Gastrocnemius medialis (tissue), 4 donors: ENCODE data around the gene CALN1.

Experiments
- POLR2A ChIP-seq, 2 donors: fragments of 450-650 bp; IDR thresholded peaks; one replicate each; pipeline ENCODE4 v1.6.1; 2017; ENCODE audit warnings: antibody characterized with exemption in 2 of 2, mild to moderate bottlenecking in 2 of 2, moderate library complexity in 2 of 2
- TF ChIP-seq, protein P1 (sequence below), 5 experiments: fragments of 450-650 bp in 3 of 5; fragments of 200-600 bp in 2 of 5; sonication (generic) in 2 of 5; IDR thresholded peaks in 4 of 5; conservative IDR thresholded peaks in 1 of 5; 1 replicate in 4 of 5; 2 replicates in 1 of 5; pipeline ENCODE4 v1.5.1; 2016 to 2019; ENCODE audit warnings: antibody characterized with exemption in 5 of 5, mild to moderate bottlenecking in 3 of 5, moderate library complexity in 3 of 5

DNA sequence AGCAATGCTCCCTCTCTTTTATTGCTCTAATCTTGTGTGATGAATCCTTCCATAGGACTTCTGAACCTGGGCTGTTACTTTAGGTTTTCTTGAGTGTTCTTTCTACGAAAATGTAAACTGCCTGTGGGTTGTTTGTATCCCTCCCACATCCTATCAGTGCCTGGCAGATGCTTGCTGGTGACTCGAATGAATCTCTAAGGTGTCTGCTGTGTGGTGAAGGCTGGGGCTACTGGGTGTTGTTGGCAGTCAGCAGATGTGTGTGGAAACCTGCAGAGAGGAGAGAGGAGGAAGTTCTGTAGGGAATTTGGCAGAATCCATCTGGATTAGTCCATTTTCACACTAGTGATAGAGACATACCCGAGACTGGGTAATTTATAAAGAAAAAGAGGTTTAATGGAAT, 639.4 kb downstream of the CALN1 start:
- TF ChIP-seq, protein P1, sequence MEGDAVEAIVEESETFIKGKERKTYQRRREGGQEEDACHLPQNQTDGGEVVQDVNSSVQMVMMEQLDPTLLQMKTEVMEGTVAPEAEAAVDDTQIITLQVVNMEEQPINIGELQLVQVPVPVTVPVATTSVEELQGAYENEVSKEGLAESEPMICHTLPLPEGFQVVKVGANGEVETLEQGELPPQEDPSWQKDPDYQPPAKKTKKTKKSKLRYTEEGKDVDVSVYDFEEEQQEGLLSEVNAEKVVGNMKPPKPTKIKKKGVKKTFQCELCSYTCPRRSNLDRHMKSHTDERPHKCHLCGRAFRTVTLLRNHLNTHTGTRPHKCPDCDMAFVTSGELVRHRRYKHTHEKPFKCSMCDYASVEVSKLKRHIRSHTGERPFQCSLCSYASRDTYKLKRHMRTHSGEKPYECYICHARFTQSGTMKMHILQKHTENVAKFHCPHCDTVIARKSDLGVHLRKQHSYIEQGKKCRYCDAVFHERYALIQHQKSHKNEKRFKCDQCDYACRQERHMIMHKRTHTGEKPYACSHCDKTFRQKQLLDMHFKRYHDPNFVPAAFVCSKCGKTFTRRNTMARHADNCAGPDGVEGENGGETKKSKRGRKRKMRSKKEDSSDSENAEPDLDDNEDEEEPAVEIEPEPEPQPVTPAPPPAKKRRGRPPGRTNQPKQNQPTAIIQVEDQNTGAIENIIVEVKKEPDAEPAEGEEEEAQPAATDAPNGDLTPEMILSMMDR (IDR thresholded peaks at IDR 0.05 in 4 of 5, conservative IDR thresholded peaks at IDR 0.05 in 1 of 5) = no peak
- TF ChIP-seq POLR2A (IDR thresholded peaks at IDR 0.05) = no peak
